IMR-90 (cell line): Measurements from ENCODE around the gene PLCZ1. TPM values are rescaled to one million over a fixed set of nuclear protein-coding genes. Genes with fewer than 3 reads are reported as not detected.

ENCODE experiments used
- ATAC-seq: fragments of 200-7000 bp; cut with Tn5 transposase; 2 replicates; pipeline ENCODE4 v1.9.1; 2020; ENCODE audit warnings: low read depth, mild to moderate bottlenecking, moderate library complexity
- BruUV-seq: library from RNA; stranded (reverse); fragments of 400-500 nt; replicated peaks from 2 replicates; lab custom pipeline; 2021; lab: Mats Ljungman, UMichigan
- CTCF ChIA-PET: fragments of 300-600 bp; formaldehyde crosslinking; extraction: SDS; loops from one replicate; lab custom pipeline; 2021; ENCODE audit warnings: antibody characterized with exemption; lab: Yijun Ruan, JAX
- POLR2A ChIA-PET: fragments of 300-600 bp; sonication (Branson Sonifier 250); formaldehyde crosslinking; loops from one replicate; lab custom pipeline; 2022; ENCODE audit warnings: antibody characterized with exemption; ENCODE audit not compliant: unreplicated experiment; lab: Charles Lee
- DNase-seq: peaks from one replicate; pipeline ENCODE4 v3.0.0; 2013
- H2AFZ ChIP-seq: replicated peaks from 2 replicates; pipeline ENCODE3; 2013; ENCODE audit warnings: low read length, mild to moderate bottlenecking; ENCODE audit not compliant: poor library complexity
- H2AK5ac ChIP-seq: 2 replicates; pipeline ENCODE4 v1.6.1; 2013; ENCODE audit warnings: low read depth, low read length, inconsistent platforms
- H2AK9ac ChIP-seq: replicated peaks from 2 replicates; pipeline ENCODE3; 2013; ENCODE audit warnings: mild to moderate bottlenecking, low read depth, low read length, moderate library complexity; ENCODE audit not compliant: poor library complexity
- H2BK120ac ChIP-seq: 2 replicates; pipeline ENCODE4 v1.6.1; 2013; ENCODE audit warnings: low read depth, low read length, inconsistent platforms
- H2BK15ac ChIP-seq: 3 replicates; pipeline ENCODE4 v1.6.1; 2013; ENCODE audit warnings: low read depth, low read length, inconsistent platforms
- H2BK20ac ChIP-seq: 2 replicates; pipeline ENCODE4 v1.6.1; 2013; ENCODE audit warnings: low read depth, mild to moderate bottlenecking, inconsistent platforms, low read length, moderate library complexity
- H2BK5ac ChIP-seq: 2 replicates; pipeline ENCODE4 v1.6.1; 2013; ENCODE audit warnings: mild to moderate bottlenecking, low read depth, low read length, inconsistent platforms; ENCODE audit not compliant: poor library complexity, severe bottlenecking
- H3K14ac ChIP-seq: replicated peaks from 2 replicates; pipeline ENCODE4 v1.6.1; 2013; ENCODE audit warnings: low read depth, low read length, inconsistent platforms
- H3K18ac ChIP-seq: 2 replicates; pipeline ENCODE4 v1.6.1; 2013; ENCODE audit warnings: low read depth, low read length, control low read depth
- H3K23ac ChIP-seq: 2 replicates; pipeline ENCODE4 v1.6.1; 2013; ENCODE audit warnings: low read depth, low read length, inconsistent platforms
- H3K27ac ChIP-seq: 2 replicates; pipeline ENCODE4 v1.5.1; 2013; ENCODE audit warnings: mild to moderate bottlenecking, control low read depth, low read length; ENCODE audit not compliant: insufficient read depth
- H3K27me3 ChIP-seq: 2 replicates; pipeline ENCODE4 v1.6.1; 2013; ENCODE audit warnings: low read length; ENCODE audit not compliant: control insufficient read depth, insufficient read depth
- H3K36me3 ChIP-seq: 2 replicates; pipeline ENCODE4 v1.6.1; 2013; ENCODE audit warnings: low read length, mixed read lengths; ENCODE audit not compliant: control insufficient read depth, insufficient read depth
- H3K4ac ChIP-seq: 2 replicates; pipeline ENCODE4 v1.6.1; 2013; ENCODE audit warnings: low read depth, low read length, inconsistent platforms
- H3K4me1 ChIP-seq: 2 replicates; pipeline ENCODE4 v1.6.1; 2013; ENCODE audit warnings: low read length, mixed read lengths; ENCODE audit not compliant: control insufficient read depth, insufficient read depth
- H3K4me2 ChIP-seq: 2 replicates; pipeline ENCODE4 v1.6.1; 2013; ENCODE audit warnings: low read depth, mild to moderate bottlenecking, control low read depth, low read length, moderate library complexity
- H3K4me3 ChIP-seq: 2 replicates; pipeline ENCODE4 v1.5.1; 2013; ENCODE audit warnings: low read depth, mild to moderate bottlenecking, control low read depth, low read length, moderate library complexity; ENCODE audit not compliant: insufficient read depth
- H3K56ac ChIP-seq: 2 replicates; pipeline ENCODE4 v1.6.1; 2013; ENCODE audit warnings: low read length, inconsistent platforms; ENCODE audit not compliant: insufficient read depth; ENCODE audit errors: extremely low read depth
- H3K79me1 ChIP-seq, 2 experiments: 2 replicates each; pipeline ENCODE4 v1.6.1; 2013; ENCODE audit warnings: low read length in 2 of 2, inconsistent platforms in 1 of 2, low read depth in 1 of 2
- H3K9ac ChIP-seq: 2 replicates; pipeline ENCODE4 v1.6.1; 2013; ENCODE audit warnings: low read depth, low read length, control low read depth
- H3K9me1 ChIP-seq: 2 replicates; pipeline ENCODE4 v1.6.1; 2013; ENCODE audit warnings: low read length, inconsistent platforms; ENCODE audit not compliant: insufficient read depth
- H3K9me3 ChIP-seq: 2 replicates; pipeline ENCODE4 v1.6.1; 2013; ENCODE audit warnings: low read length; ENCODE audit not compliant: control insufficient read depth, insufficient read depth
- H4K20me1 ChIP-seq: 2 replicates; pipeline ENCODE4 v1.6.1; 2013; ENCODE audit warnings: low read length, inconsistent platforms; ENCODE audit not compliant: insufficient read depth
- H4K5ac ChIP-seq: 2 replicates; pipeline ENCODE4 v1.6.1; 2013; ENCODE audit warnings: mild to moderate bottlenecking, low read depth, low read length, control low read depth
- H4K8ac ChIP-seq, 2 experiments: 2 replicates each; pipeline ENCODE4 v1.6.1; 2013; ENCODE audit warnings: low read depth in 2 of 2, low read length in 2 of 2, control low read depth in 1 of 2, inconsistent platforms in 1 of 2
- H4K91ac ChIP-seq: 2 replicates; pipeline ENCODE4 v1.6.1; 2013; ENCODE audit warnings: low read depth, low read length, inconsistent platforms; ENCODE audit not compliant: insufficient read depth
- BHLHE40 ChIP-seq: fragments of 150-350 bp; IDR thresholded peaks from 2 replicates; pipeline ENCODE4 v1.6.1; 2016; ENCODE audit warnings: mild to moderate bottlenecking, low read depth, low read length
- CEBPB ChIP-seq: IDR thresholded peaks from 2 replicates; pipeline ENCODE4 v1.6.1; 2012; ENCODE audit warnings: low read depth, low read length, improper control_type of control experiment
- CHD1 ChIP-seq: IDR thresholded peaks from 2 replicates; pipeline ENCODE4 v1.6.1; 2012; ENCODE audit warnings: low read depth, low read length, improper control_type of control experiment
- FOS ChIP-seq: fragments of 150-350 bp; IDR thresholded peaks from 2 replicates; pipeline ENCODE4 v1.6.1; 2016; ENCODE audit warnings: low read depth, low read length
- MAFK ChIP-seq: IDR thresholded peaks from 2 replicates; pipeline ENCODE4 v1.6.1; 2012; ENCODE audit warnings: low read depth, low read length, improper control_type of control experiment
- MAZ ChIP-seq: IDR thresholded peaks from 2 replicates; pipeline ENCODE4 v1.6.1; 2012; ENCODE audit warnings: low read depth, mild to moderate bottlenecking, low read length, improper control_type of control experiment, moderate library complexity, borderline replicate concordance
- MXI1 ChIP-seq: IDR thresholded peaks from 2 replicates; pipeline ENCODE4 v1.6.1; 2012; ENCODE audit warnings: low read depth, mild to moderate bottlenecking, low read length, moderate library complexity, borderline replicate concordance
- NFE2L2 ChIP-seq: fragments of 150-350 bp; IDR thresholded peaks from 2 replicates; pipeline ENCODE4 v1.6.1; 2016; ENCODE audit warnings: low read depth, mild to moderate bottlenecking, low read length
- POLR2A ChIP-seq: IDR thresholded peaks from 2 replicates; pipeline ENCODE4 v1.6.1; 2012; ENCODE audit warnings: mild to moderate bottlenecking, low read depth, low read length
- RAD21 ChIP-seq: IDR thresholded peaks from 2 replicates; pipeline ENCODE4 v1.6.1; 2012; ENCODE audit warnings: low read length, improper control_type of control experiment
- RCOR1 ChIP-seq: IDR thresholded peaks from 2 replicates; pipeline ENCODE4 v1.6.1; 2012; ENCODE audit warnings: mild to moderate bottlenecking, low read length, improper control_type of control experiment; ENCODE audit not compliant: insufficient replicate concordance
- RFX5 ChIP-seq: IDR thresholded peaks from 2 replicates; pipeline ENCODE4 v1.8.0; 2012; ENCODE audit warnings: low read depth, mild to moderate bottlenecking, low read length, moderate library complexity
- SMC3 ChIP-seq: fragments of 150-350 bp; IDR thresholded peaks from 2 replicates; pipeline ENCODE4 v1.6.1; 2016; ENCODE audit warnings: low read depth, mild to moderate bottlenecking, antibody characterized with exemption, low read length, moderate library complexity
- WGBS, 2 experiments: methylation state at CpG; one replicate each; pipeline versions ENCODE4 v1.1.5 to v1.1.7; 2013; ENCODE audit warnings: missing lambda C conversion rate in 2 of 2; ENCODE audit not compliant: insufficient read length in 1 of 2; ENCODE audit errors: extremely low coverage in 2 of 2; 5-methylcytosine and 5-hydroxymethylcytosine counted together
- dilution Hi-C: fragments of 300-500 bp; cut with HindIII; formaldehyde crosslinking; loops from one replicate; pipeline ENCODE4 v1.14.3; 2018; ENCODE audit warnings: low sequenced_read_pairs; ENCODE audit not compliant: unreplicated experiment
- in situ Hi-C: fragments of 300-500 bp; cut with MboI; formaldehyde crosslinking; loops from 3 replicates; pipeline ENCODE4 v1.14.3; 2019; ENCODE audit warnings: low sequenced_read_pairs, inconsistent platforms, mixed read lengths
- intact Hi-C: fragments of 100-400 bp; cut with micrococcal nuclease; formaldehyde crosslinking; loops from 2 replicates; pipeline ENCODE4 v1.10.0; 2022
- polyA plus RNA-seq, 3 experiments: library from polyadenylated mRNA; depleted of rRNA; stranded (reverse); fragments of >200 nt; gene quantifications; 2 replicates each; pipeline ENCODE4 v1.2.3, GENCODE V29; 2012; ENCODE audit warnings: low replicate concordance in 1 of 3
- total RNA-seq: library from RNA; depleted of rRNA; stranded (reverse); fragments of >200 nt; gene quantifications from 2 replicates; pipeline ENCODE4 v1.2.3, GENCODE V29; 2012
- TF ChIP-seq, protein P1 (sequence below): fragments of 150-350 bp; IDR thresholded peaks from 2 replicates; pipeline ENCODE4 v1.6.1; 2017; ENCODE audit warnings: mild to moderate bottlenecking, antibody characterized with exemption, low read length, low read depth
- TF ChIP-seq, protein P2 (sequence below): fragments of 150-350 bp; IDR thresholded peaks from 2 replicates; pipeline ENCODE4 v1.6.1; 2016; ENCODE audit warnings: low read depth, mild to moderate bottlenecking, low read length, moderate library complexity, borderline replicate concordance
- TF ChIP-seq, protein P3 (sequence below): conservative IDR thresholded peaks from 2 replicates; pipeline ENCODE4 v1.5.1; 2012; ENCODE audit warnings: mild to moderate bottlenecking, low read depth, low read length, improper control_type of control experiment

PLCZ1 gene
- total and polyA plus RNA-seq, 2 of the 4 experiments (the other 2 are of a cell fraction), result not detected

DNA sequence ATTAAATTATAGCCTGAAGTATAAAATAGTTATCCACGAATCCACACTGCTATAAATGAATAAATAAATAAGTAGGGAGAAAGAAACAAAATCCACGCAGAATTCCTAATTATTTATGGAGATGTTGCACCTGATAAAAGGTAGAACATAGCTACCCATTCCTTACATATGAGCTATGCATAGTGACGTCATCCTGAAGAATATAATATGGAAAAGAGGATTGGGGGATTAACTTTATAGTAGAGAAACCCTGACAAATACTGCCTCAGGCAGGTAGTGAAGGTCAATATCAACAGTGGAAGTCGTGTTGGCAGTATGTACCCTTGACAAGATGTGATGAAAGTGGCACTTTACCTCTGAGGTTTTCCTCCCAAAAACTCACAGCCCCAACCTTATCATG, 82.5 kb downstream of the PLCZ1 start:
- Histone ChIP-seq H2AK9ac (no peak overlapping the region), H3K4ac (no peak overlapping the region), H2BK5ac (no peak overlapping the region), H2BK15ac (no peak overlapping the region), H3K79me1 (no peaks in the 10 kb centered on the region), H3K14ac (no peak overlapping the region), H4K5ac (no peak overlapping the region), H3K9me1 (no peaks in the 10 kb centered on the region), H4K91ac (no peak overlapping the region), H2BK120ac (no peak overlapping the region), H3K4me2 (no peak overlapping the region), H3K4me1 (no peaks in the 10 kb centered on the region), H4K8ac (no peak overlapping the region), H4K20me1 (no peaks in the 10 kb centered on the region), H2AFZ (no peak overlapping the region), H3K4me3 (no peak overlapping the region), H3K9me3 (no peaks in the 10 kb centered on the region; the same call in 1 of the 2 replicates), H3K27ac (no peak overlapping the region), H3K36me3 (no peaks in the 10 kb centered on the region), H2BK20ac (no peak overlapping the region), H3K18ac (no peak overlapping the region), H3K27me3 (no peaks in the 10 kb centered on the region), H3K23ac (no peak overlapping the region), H3K9ac (no peak overlapping the region), H2AK5ac (no peak overlapping the region), H3K56ac (no peak overlapping the region)
- POLR2A ChIA-PET, result no interaction called here
- WGBS, 2 experiments, result no CpG with 5 or more reads among the region's 4 CpGs
- CTCF ChIA-PET, result no interaction called here
- ATAC-seq (no peak), DNase-seq (no peak)
- TF ChIP-seq, protein P1, sequence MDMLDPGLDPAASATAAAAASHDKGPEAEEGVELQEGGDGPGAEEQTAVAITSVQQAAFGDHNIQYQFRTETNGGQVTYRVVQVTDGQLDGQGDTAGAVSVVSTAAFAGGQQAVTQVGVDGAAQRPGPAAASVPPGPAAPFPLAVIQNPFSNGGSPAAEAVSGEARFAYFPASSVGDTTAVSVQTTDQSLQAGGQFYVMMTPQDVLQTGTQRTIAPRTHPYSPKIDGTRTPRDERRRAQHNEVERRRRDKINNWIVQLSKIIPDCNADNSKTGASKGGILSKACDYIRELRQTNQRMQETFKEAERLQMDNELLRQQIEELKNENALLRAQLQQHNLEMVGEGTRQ, result no peak
- TF ChIP-seq FOS, result no peak
- TF ChIP-seq SMC3, result no peak
- no peak for TF ChIP-seq RAD21
- no peak for TF ChIP-seq RFX5
- no peak for TF ChIP-seq CEBPB
- no peak for TF ChIP-seq POLR2A
- TF ChIP-seq MAZ, result no peak
- no peak for TF ChIP-seq NFE2L2
- no peak for TF ChIP-seq RCOR1
- TF ChIP-seq, protein P2, sequence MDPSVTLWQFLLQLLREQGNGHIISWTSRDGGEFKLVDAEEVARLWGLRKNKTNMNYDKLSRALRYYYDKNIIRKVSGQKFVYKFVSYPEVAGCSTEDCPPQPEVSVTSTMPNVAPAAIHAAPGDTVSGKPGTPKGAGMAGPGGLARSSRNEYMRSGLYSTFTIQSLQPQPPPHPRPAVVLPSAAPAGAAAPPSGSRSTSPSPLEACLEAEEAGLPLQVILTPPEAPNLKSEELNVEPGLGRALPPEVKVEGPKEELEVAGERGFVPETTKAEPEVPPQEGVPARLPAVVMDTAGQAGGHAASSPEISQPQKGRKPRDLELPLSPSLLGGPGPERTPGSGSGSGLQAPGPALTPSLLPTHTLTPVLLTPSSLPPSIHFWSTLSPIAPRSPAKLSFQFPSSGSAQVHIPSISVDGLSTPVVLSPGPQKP, result no peak
- no peak for TF ChIP-seq CHD1
- no peak for TF ChIP-seq MXI1
- TF ChIP-seq BHLHE40, result no peak
- no peak for TF ChIP-seq MAFK
- TF ChIP-seq, protein P3, sequence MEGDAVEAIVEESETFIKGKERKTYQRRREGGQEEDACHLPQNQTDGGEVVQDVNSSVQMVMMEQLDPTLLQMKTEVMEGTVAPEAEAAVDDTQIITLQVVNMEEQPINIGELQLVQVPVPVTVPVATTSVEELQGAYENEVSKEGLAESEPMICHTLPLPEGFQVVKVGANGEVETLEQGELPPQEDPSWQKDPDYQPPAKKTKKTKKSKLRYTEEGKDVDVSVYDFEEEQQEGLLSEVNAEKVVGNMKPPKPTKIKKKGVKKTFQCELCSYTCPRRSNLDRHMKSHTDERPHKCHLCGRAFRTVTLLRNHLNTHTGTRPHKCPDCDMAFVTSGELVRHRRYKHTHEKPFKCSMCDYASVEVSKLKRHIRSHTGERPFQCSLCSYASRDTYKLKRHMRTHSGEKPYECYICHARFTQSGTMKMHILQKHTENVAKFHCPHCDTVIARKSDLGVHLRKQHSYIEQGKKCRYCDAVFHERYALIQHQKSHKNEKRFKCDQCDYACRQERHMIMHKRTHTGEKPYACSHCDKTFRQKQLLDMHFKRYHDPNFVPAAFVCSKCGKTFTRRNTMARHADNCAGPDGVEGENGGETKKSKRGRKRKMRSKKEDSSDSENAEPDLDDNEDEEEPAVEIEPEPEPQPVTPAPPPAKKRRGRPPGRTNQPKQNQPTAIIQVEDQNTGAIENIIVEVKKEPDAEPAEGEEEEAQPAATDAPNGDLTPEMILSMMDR, result no peak
- dilution Hi-C loops, result no loop called here
- intact Hi-C loops, result no loop called here
- no TSS peak for BruUV-seq
- in situ Hi-C loops, result no loop called here
